H1 (cell line): ENCODE data around the gene SH2B3. TPM values are rescaled to one million over a fixed set of nuclear protein-coding genes. Genes with fewer than 3 reads are reported as not detected.

Experiments used
- CTCF ChIA-PET: fragments of 300-600 bp; sonication (Branson Sonifier 250); formaldehyde crosslinking; loops from one replicate; lab custom pipeline; 2021; ENCODE audit not compliant: partially characterized antibody; lab: Charles Lee
- POLR2A ChIA-PET: fragments of 300-600 bp; sonication (Branson Sonifier 250); formaldehyde crosslinking; loops from one replicate; lab custom pipeline; 2021; ENCODE audit warnings: inconsistent platforms; ENCODE audit not compliant: partially characterized antibody; lab: Charles Lee
- DNase-seq, 2 experiments: peaks; one replicate each; pipeline versions ENCODE4 v3.0.0 to v3.0.0-alpha.2; 2010 to 2022; ENCODE audit warnings: low spot score in 2 of 2, low read depth in 1 of 2, mixed read lengths in 1 of 2
- FAIRE-seq: peaks from 2 replicates; lab custom pipeline; 2011; peaks lifted over from hg19 to GRCh38; lab: Jason Lieb, UNC
- H2AFZ ChIP-seq: 2 replicates; pipeline ENCODE4 v1.8.1; 2012; ENCODE audit warnings: low read length, inconsistent platforms
- H2AK5ac ChIP-seq: 2 replicates; pipeline ENCODE4 v1.6.1; 2013; ENCODE audit warnings: low read depth, low read length
- H2BK120ac ChIP-seq: replicated peaks from 2 replicates; pipeline ENCODE3; 2013; ENCODE audit warnings: low read depth, low read length, inconsistent platforms
- H2BK12ac ChIP-seq: 2 replicates; pipeline ENCODE4 v1.6.1; 2013; ENCODE audit warnings: low read depth, low read length
- H2BK15ac ChIP-seq: 2 replicates; pipeline ENCODE4 v1.6.1; 2013; ENCODE audit warnings: low read length
- H2BK20ac ChIP-seq: 2 replicates; pipeline ENCODE4 v1.6.1; 2013; ENCODE audit warnings: low read length
- H2BK5ac ChIP-seq: 2 replicates; pipeline ENCODE4 v1.6.1; 2013; ENCODE audit warnings: low read depth, low read length
- H3K14ac ChIP-seq: 2 replicates; pipeline ENCODE4 v1.6.1; 2013; ENCODE audit warnings: inconsistent platforms; ENCODE audit not compliant: insufficient read length
- H3K18ac ChIP-seq: 2 replicates; pipeline ENCODE4 v1.6.1; 2013; ENCODE audit warnings: low read length; ENCODE audit errors: extremely low read depth
- H3K23ac ChIP-seq: 2 replicates; pipeline ENCODE4 v1.6.1; 2013; ENCODE audit warnings: inconsistent platforms; ENCODE audit not compliant: insufficient read length
- H3K23me2 ChIP-seq: 2 replicates; pipeline ENCODE4 v1.6.1; 2013; ENCODE audit warnings: low read depth, low read length
- H3K27ac ChIP-seq: 2 replicates; pipeline ENCODE4 v1.6.1; 2011; ENCODE audit warnings: low read depth, low read length, inconsistent platforms
- H3K27me3 ChIP-seq, 4 experiments: replicated peaks in 1 of 4; 1 replicate in 1 of 4; 2 replicates in 3 of 4; pipeline versions ENCODE4 v1.6.1 to v1.8.1; 2011 to 2013; ENCODE audit warnings: low read length in 3 of 4, mild to moderate bottlenecking in 3 of 4, inconsistent platforms in 2 of 4, mixed read lengths in 2 of 4, moderate library complexity in 1 of 4; ENCODE audit not compliant: control insufficient read depth in 3 of 4, insufficient read depth in 3 of 4; ENCODE audit errors: extremely low read depth in 1 of 4
- H3K36me3 ChIP-seq, 4 experiments: 2 replicates each; pipeline versions ENCODE4 v1.6.1 to v1.8.1; 2011 to 2013; ENCODE audit warnings: mild to moderate bottlenecking in 4 of 4, low read length in 3 of 4, moderate library complexity in 2 of 4, control low read depth in 1 of 4, inconsistent platforms in 1 of 4; ENCODE audit not compliant: insufficient read depth in 4 of 4, control insufficient read depth in 2 of 4
- H3K4ac ChIP-seq: replicated peaks from 2 replicates; pipeline ENCODE3; 2013; ENCODE audit warnings: low read length, low read depth, mixed read lengths, inconsistent platforms; ENCODE audit not compliant: insufficient read length
- H3K4me1 ChIP-seq, 4 experiments: replicated peaks in 1 of 4; 1 replicate in 1 of 4; 2 replicates in 3 of 4; pipeline versions ENCODE4 v1.6.1 to v1.8.1; 2011 to 2013; ENCODE audit warnings: low read length in 3 of 4, inconsistent platforms in 2 of 4, mixed read lengths in 1 of 4; ENCODE audit not compliant: insufficient read depth in 4 of 4, control insufficient read depth in 3 of 4
- H3K4me2 ChIP-seq, 2 experiments: 2 replicates each; pipeline versions ENCODE4 v1.6.1 to v1.8.1; 2011 to 2013; ENCODE audit warnings: low read depth in 2 of 2, low read length in 2 of 2, control low read depth in 1 of 2, inconsistent platforms in 1 of 2, mild to moderate bottlenecking in 1 of 2; ENCODE audit not compliant: insufficient read depth in 1 of 2
- H3K4me3 ChIP-seq, 4 experiments: fragments of 200-600, 300-600 bp in 1 of 4; sonication (generic), shearing (Covaris generic), sonication (Bioruptor Twin) in 1 of 4; 2 replicates each; pipeline versions ENCODE4 v1.5.1 to v1.8.1; 2011 to 2016; ENCODE audit warnings: low read length in 4 of 4, low read depth in 3 of 4, control low read depth in 2 of 4, inconsistent platforms in 2 of 4, mild to moderate bottlenecking in 2 of 4, mixed read lengths in 1 of 4, moderate library complexity in 1 of 4; ENCODE audit not compliant: insufficient read depth in 2 of 4; ENCODE audit errors: extremely low read depth in 1 of 4
- H3K56ac ChIP-seq: replicated peaks from 2 replicates; pipeline ENCODE3; 2013; ENCODE audit warnings: low read depth, mild to moderate bottlenecking, mixed read lengths, low read length, inconsistent platforms; ENCODE audit not compliant: insufficient read length
- H3K79me1 ChIP-seq: 2 replicates; pipeline ENCODE4 v1.6.1; 2013; ENCODE audit warnings: low read depth, low read length, control low read depth
- H3K79me2 ChIP-seq, 2 experiments: 2 replicates each; pipeline versions ENCODE4 v1.6.1 to v1.8.1; 2012 to 2013; ENCODE audit warnings: low read length in 2 of 2, mild to moderate bottlenecking in 2 of 2, inconsistent platforms in 1 of 2; ENCODE audit not compliant: insufficient read depth in 2 of 2, control insufficient read depth in 1 of 2
- H3K9ac ChIP-seq, 4 experiments: replicated peaks in 1 of 4; 1 replicate in 1 of 4; 2 replicates in 3 of 4; pipeline versions ENCODE4 v1.6.1 to v1.8.1; 2011 to 2013; ENCODE audit warnings: low read depth in 3 of 4, low read length in 3 of 4, control low read depth in 2 of 4, mild to moderate bottlenecking in 2 of 4, moderate library complexity in 2 of 4, inconsistent platforms in 1 of 4; ENCODE audit errors: extremely low read depth in 1 of 4
- H3K9me3 ChIP-seq, 2 experiments: 2 replicates each; pipeline versions ENCODE4 v1.6.1 to v1.8.1; 2012 to 2013; ENCODE audit warnings: mild to moderate bottlenecking in 2 of 2, moderate library complexity in 2 of 2, control low read depth in 1 of 2, inconsistent platforms in 1 of 2, low read depth in 1 of 2, low read length in 1 of 2, mixed read lengths in 1 of 2; ENCODE audit not compliant: insufficient read depth in 2 of 2
- H4K20me1 ChIP-seq, 2 experiments: replicated peaks in 1 of 2; 2 replicates each; pipeline versions ENCODE3 to v1.8.1; 2011 to 2013; ENCODE audit warnings: inconsistent platforms in 2 of 2, low read length in 2 of 2, mild to moderate bottlenecking in 1 of 2; ENCODE audit not compliant: insufficient read depth in 2 of 2, control insufficient read depth in 1 of 2
- H4K5ac ChIP-seq: 2 replicates; pipeline ENCODE4 v1.6.1; 2013; ENCODE audit warnings: low read length, low read depth, mixed read lengths, inconsistent platforms; ENCODE audit not compliant: insufficient read length
- H4K8ac ChIP-seq: 2 replicates; pipeline ENCODE4 v1.8.0; 2013; ENCODE audit warnings: mild to moderate bottlenecking, moderate library complexity, low read length, inconsistent platforms; ENCODE audit not compliant: insufficient read depth; ENCODE audit errors: extremely low read depth
- H4K91ac ChIP-seq: replicated peaks from 2 replicates; pipeline ENCODE3; 2013; ENCODE audit warnings: low read length, mixed read lengths, inconsistent platforms; ENCODE audit not compliant: insufficient read length
- CHD1 ChIP-seq: IDR thresholded peaks from 2 replicates; pipeline ENCODE4 v1.6.1; 2012; ENCODE audit warnings: low read depth, low read length, improper control_type of control experiment
- FOSL1 ChIP-seq: IDR thresholded peaks from 2 replicates; pipeline ENCODE4 v1.6.1; 2011; ENCODE audit warnings: mild to moderate bottlenecking, low read depth, low read length, moderate library complexity; ENCODE audit not compliant: insufficient read depth
- HDAC2 ChIP-seq, 2 experiments: fragments of 300-600 bp in 1 of 2; sonication (generic) in 1 of 2; IDR thresholded peaks; 2 replicates each; pipeline ENCODE4 v1.6.1; 2011 to 2012; ENCODE audit warnings: low read depth in 2 of 2, low read length in 2 of 2, mild to moderate bottlenecking in 2 of 2, moderate library complexity in 2 of 2, borderline replicate concordance in 1 of 2, inconsistent platforms in 1 of 2
- RBBP5 ChIP-seq: IDR thresholded peaks from 2 replicates; pipeline ENCODE4 v1.7.1; 2012; ENCODE audit warnings: low read depth, mild to moderate bottlenecking, inconsistent platforms, low read length, moderate library complexity, borderline replicate concordance
- SAP30 ChIP-seq: fragments of 300-600 bp; sonication (generic); IDR thresholded peaks from 2 replicates; pipeline ENCODE4 v1.7.1; 2012; ENCODE audit warnings: low read length, moderate library complexity, mild to moderate bottlenecking, inconsistent platforms; ENCODE audit not compliant: insufficient read depth, insufficient replicate concordance
- WGBS, 2 experiments: shearing (Covaris generic) in 1 of 2; methylation state at CpG; one replicate each; pipeline versions ENCODE4 v1.1.6 to v1.1.7; 2013 to 2015; ENCODE audit warnings: low lambda C conversion rate in 2 of 2, mixed read lengths in 2 of 2, inconsistent platforms in 1 of 2, low coverage in 1 of 2, missing lambda C conversion rate in 1 of 2; ENCODE audit not compliant: insufficient replicate concordance in 2 of 2, insufficient coverage in 1 of 2, insufficient read length in 1 of 2; ENCODE audit errors: extremely low coverage in 1 of 2, missing lambda C conversion rate in 1 of 2; 5-methylcytosine and 5-hydroxymethylcytosine counted together
- polyA plus RNA-seq, 7 experiments: library from polyadenylated mRNA; depleted of rRNA in 3 of 7; stranded (reverse) in 5 of 7; unstranded in 2 of 7; fragments of >200 nt in 5 of 7; fragments of 200-250 nt in 2 of 7; gene quantifications; 1 replicate in 5 of 7; 2 replicates in 1 of 7; 4 replicates in 1 of 7; pipeline versions ENCODE4 v1.2.1 to v1.2.3, GENCODE V29; 2011 to 2013; ENCODE audit warnings: missing spikeins in 2 of 7, mixed read lengths in 2 of 7
- total RNA-seq: library from RNA; stranded (reverse); fragmentation: NEBNext Ultra II Directional; extraction: Animal tissue kit (Norgen Biotek cat#: 25700); gene quantifications from 2 replicates; pipeline ENCODE4 v1.2.1, GENCODE V29; 2021

SH2B3 gene
- total and polyA plus RNA-seq, 2 of the 8 experiments (the other 6 are each of a cell fraction or from before 2014, with no cell fraction given) = 20.8 to 34.1 TPM

- H2AFZ ChIP-seq = no peak overlapping the region
- no peak overlapping the region for H3K27ac ChIP-seq
- FAIRE-seq (no peak), DNase-seq (no peak)
- H2BK15ac ChIP-seq = no peak overlapping the region
- no peak overlapping the region for H3K14ac ChIP-seq
- no peak overlapping the region for H2BK20ac ChIP-seq
- no peak overlapping the region for H3K4ac ChIP-seq
- ChIA-PET CTCF (interaction anchor here (0.7 to 1.1 kb wide), 2 partner anchors 10 to 288 kb away, joined by 3 to 4 read pairs; no protein-coding TSS in a partner anchor), POLR2A (interaction anchor here (1.6 kb wide), 1 partner anchor 13 kb away, joined by 6 read pairs; no protein-coding TSS in a partner anchor)
- no peak overlapping the region for H3K4me3 ChIP-seq
- WGBS, 2 experiments = 92% methylated on average over 6 of the region's 6 CpGs; no CpG with 5 or more reads in 1 of the 2 experiments
- H3K4me1 ChIP-seq = no peaks in the 10 kb centered on the region
- no peaks in the 10 kb centered on the region; the same call in 1 of the 2 replicates for H3K23me2 ChIP-seq
- no peak overlapping the region for H2BK12ac ChIP-seq
- H2BK5ac ChIP-seq = no peak overlapping the region
- H4K8ac ChIP-seq = no peak overlapping the region
- H3K79me2 ChIP-seq = no peaks in the 10 kb centered on the region
- H3K4me2 ChIP-seq = no peak overlapping the region
- H3K9me3 ChIP-seq = no peaks in the 10 kb centered on the region; a peak in 1 of 4 replicates
- no peak overlapping the region for H4K91ac ChIP-seq
- no peak overlapping the region for H4K5ac ChIP-seq
- no peak overlapping the region for H2AK5ac ChIP-seq
- H3K36me3 ChIP-seq = no peaks in the 10 kb centered on the region
- TF ChIP-seq SAP30 (no peak), FOSL1 (no peak), CHD1 (no peak), RBBP5 (no peak), HDAC2 (IDR thresholded peaks at IDR 0.05; ENCODE audit: borderline replicate concordance in 1 of 2, low read depth in 2 of 2, low read length in 2 of 2) (no peak)
- H3K9ac ChIP-seq = no peak overlapping the region
- no peaks in the 10 kb centered on the region for H3K79me1 ChIP-seq
- no peaks in the 10 kb centered on the region; a peak in 1 of 7 replicates for H3K27me3 ChIP-seq
- H3K23ac ChIP-seq = no peak overlapping the region
- H3K56ac ChIP-seq = no peak overlapping the region
- no peaks in the 10 kb centered on the region for H4K20me1 ChIP-seq
- H3K18ac ChIP-seq = no peak overlapping the region
- no peak overlapping the region for H2BK120ac ChIP-seq
Observed at GRCh38 chr12:111379942-111380554, 25.7 kb upstream of the SH2B3 start.
